Measurements from ENCODE around the gene SNRNP35. TPM values are rescaled to one million over a fixed set of nuclear protein-coding genes. Genes with fewer than 3 reads are reported as not detected.
"Not testable (repeated sequence)": the region's sequence is repeated elsewhere in the genome, so short reads cannot be mapped to it uniquely, and the experiment has no call there.

Gene SNRNP35
- total RNA-seq, 1 donor from 2014 or later, result 22.1 TPM

DNA sequence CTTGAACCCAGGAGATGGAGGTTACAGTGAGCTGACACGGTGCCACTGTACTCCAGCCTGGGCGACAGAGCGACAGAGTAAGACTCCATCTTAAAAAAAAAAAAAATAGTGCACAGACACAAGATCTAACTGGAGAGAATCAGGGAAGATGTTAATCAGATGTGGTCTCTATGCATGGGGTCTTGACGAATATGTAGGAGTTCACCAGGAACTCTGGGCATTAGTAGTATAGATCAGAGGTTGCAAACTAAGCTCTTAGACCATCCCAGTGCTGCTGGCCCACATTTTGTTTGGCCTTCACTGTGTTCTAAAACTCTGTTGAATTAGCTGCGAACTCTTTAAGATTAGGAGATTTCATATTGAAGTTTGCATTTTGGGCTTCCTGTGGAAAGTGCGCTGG, 31.6 kb downstream of the SNRNP35 start:
- no peak for TF ChIP-seq CTCF (conservative IDR thresholded peaks at IDR 0.05)
- DNase-seq (ENCODE audit: extremely low spot score, unreplicated experiment), result no peak
- Mint-ChIP-seq H3K9me3 (no peaks in the 10 kb centered on the region), H3K4me1 (ENCODE audit: unreplicated experiment) (peaks cover 10% of the 10 kb centered on the region), H3K27ac (no peak overlapping the region), H3K4me3 (no peak overlapping the region), H3K27me3 (no peaks in the 10 kb centered on the region), H3K36me3 (peaks cover 6% of the 10 kb centered on the region)

- Mint-ChIP-seq H3K27me3 (no peaks in the 10 kb centered on the region), H3K27ac (no peak overlapping the region), H3K4me3 (no peak overlapping the region), H3K4me1 (ENCODE audit: unreplicated experiment) (peaks cover 10% of the 10 kb centered on the region), H3K9me3 (no peaks in the 10 kb centered on the region), H3K36me3 (peaks cover 9% of the 10 kb centered on the region)
- DNase-seq (ENCODE audit: extremely low spot score, unreplicated experiment), result no peak
- TF ChIP-seq CTCF (conservative IDR thresholded peaks at IDR 0.05), result no peak
These were observed 32.1 kb downstream of the SNRNP35 start for GRCh38 chr12:123490089-123490488.

- H3K9me3 Mint-ChIP-seq, result no peaks in the 10 kb centered on the region
- H3K36me3 Mint-ChIP-seq, result peaks cover 10% of the 10 kb centered on the region
- no peak for TF ChIP-seq CTCF (conservative IDR thresholded peaks at IDR 0.05)
- no peak overlapping the region for H3K27ac Mint-ChIP-seq
- H3K4me1 Mint-ChIP-seq (ENCODE audit: unreplicated experiment), result peaks cover 10% of the 10 kb centered on the region
- DNase-seq (ENCODE audit: extremely low spot score, unreplicated experiment), result no peak
- no peak overlapping the region for H3K4me3 Mint-ChIP-seq
- no peaks in the 10 kb centered on the region for H3K27me3 Mint-ChIP-seq
These were observed 33.1 kb downstream of the SNRNP35 start for GRCh38 chr12:123491056-123491455.

DNA sequence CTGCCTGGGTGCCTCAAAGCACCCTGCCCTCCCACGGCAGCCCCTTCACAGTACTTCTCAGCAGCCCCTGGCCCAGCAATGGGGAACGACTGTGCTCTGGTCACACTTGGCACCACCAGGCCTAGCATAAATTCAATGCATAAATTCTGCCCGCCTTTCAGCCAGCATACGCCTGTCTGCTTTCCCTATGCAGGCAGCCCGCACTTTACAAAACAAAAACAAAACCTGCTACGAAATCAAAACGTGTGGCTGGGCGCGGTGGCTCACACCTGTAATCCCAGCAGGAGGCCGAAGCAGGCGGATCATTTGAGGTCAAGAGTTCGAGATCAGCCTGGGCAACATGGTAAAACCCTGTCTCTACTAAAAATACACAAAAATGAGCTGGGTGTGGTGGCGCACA, 33.5 kb downstream of the SNRNP35 start:
- Mint-ChIP-seq H3K4me3 (no peak overlapping the region), H3K27ac (no peak overlapping the region), H3K27me3 (no peaks in the 10 kb centered on the region), H3K4me1 (ENCODE audit: unreplicated experiment) (peaks cover 10% of the 10 kb centered on the region), H3K36me3 (peaks cover 13% of the 10 kb centered on the region), H3K9me3 (no peaks in the 10 kb centered on the region)
- DNase-seq (ENCODE audit: extremely low spot score, unreplicated experiment), result no peak
- TF ChIP-seq CTCF (conservative IDR thresholded peaks at IDR 0.05), result no peak

DNA sequence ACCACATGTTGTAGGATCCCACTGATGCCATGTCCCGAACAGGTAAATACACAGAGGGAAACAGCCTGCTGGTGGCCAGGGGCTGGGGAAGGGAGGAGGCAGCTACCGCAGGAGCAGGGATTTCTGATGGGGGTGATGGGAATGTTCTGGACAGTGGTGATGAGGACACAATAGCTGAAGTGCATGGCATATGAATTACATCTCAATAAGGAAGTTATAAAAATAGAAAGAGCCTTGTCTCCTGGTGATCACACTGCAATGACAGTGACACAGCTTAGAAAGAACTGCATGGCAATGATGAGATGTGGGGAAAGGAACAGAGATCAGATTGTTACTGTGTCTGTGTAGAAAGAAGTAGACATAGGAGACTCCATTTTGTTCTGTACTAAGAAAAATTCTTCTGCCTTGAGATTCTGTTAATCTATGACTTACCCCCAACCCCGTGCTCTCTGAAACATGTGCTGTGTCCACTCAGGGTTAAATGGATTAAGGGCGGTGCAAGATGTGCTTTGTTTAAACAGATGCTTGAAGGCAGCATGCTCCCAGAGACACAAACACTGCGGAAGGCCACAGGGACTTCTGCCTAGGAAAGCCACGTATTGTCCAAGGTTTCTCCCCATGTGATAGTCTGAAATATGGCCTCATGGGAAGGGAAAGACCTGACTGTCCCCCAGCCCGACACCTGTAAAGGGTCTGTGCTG, 34.5 kb downstream of the SNRNP35 start:
- not testable (repeated sequence) for H3K9me3 Mint-ChIP-seq; DNase-seq (ENCODE audit: extremely low spot score, unreplicated experiment); H3K4me3 Mint-ChIP-seq; H3K27me3 Mint-ChIP-seq; H3K4me1 Mint-ChIP-seq (ENCODE audit: unreplicated experiment)
- Mint-ChIP-seq H3K36me3 (peaks cover 12% of the 10 kb centered on the region), H3K27ac (peak overlapping the region; percentile 27)

- H3K36me3 Mint-ChIP-seq, result peaks cover 19% of the 10 kb centered on the region
- no peaks in the 10 kb centered on the region for H3K27me3 Mint-ChIP-seq
- no peak for TF ChIP-seq CTCF (conservative IDR thresholded peaks at IDR 0.05)
- H3K4me1 Mint-ChIP-seq (ENCODE audit: unreplicated experiment), result peaks cover 6% of the 10 kb centered on the region
- no peak overlapping the region for H3K4me3 Mint-ChIP-seq
- H3K9me3 Mint-ChIP-seq, result no peaks in the 10 kb centered on the region
- H3K27ac Mint-ChIP-seq, result peak overlapping the region; percentile 16
- no peak for DNase-seq (ENCODE audit: extremely low spot score, unreplicated experiment)
These were observed 36.3 kb downstream of the SNRNP35 start for GRCh38 chr12:123494124-123494851.
